ENCODE data around the gene ATG2A.

- TF ChIP-seq CTCF (IDR thresholded peaks at IDR 0.05; ENCODE audit: low read depth, low read length) (no peak), POLR2A (IDR thresholded peaks at IDR 0.05; ENCODE audit: extremely low read depth, insufficient read length) (no peak), MAX (IDR thresholded peaks at IDR 0.05; ENCODE audit: low read depth, low read length) (no peak), MYC (IDR thresholded peaks at IDR 0.05; ENCODE audit: low read depth, low read length) (no peak)
Observed at GRCh38 chr11:64906314-64906635, 10.7 kb downstream of the ATG2A start.
